ENCODE results near the gene PTDSS2.
A peak's percentile ranks its signal among the peaks of the same experiment; 100 is the strongest.

PTDSS2 gene

GRCh38 chr11:494761-495536, 44.9 kb downstream of the PTDSS2 start:
- peak; percentile 72 for DNase-seq

GRCh38 chr11:495537-495931, 45.5 kb downstream of the PTDSS2 start:
- DNase-seq = peak; percentile 19

- no peak for DNase-seq
Observed at GRCh38 chr11:496834-497564, 46.9 kb downstream of the PTDSS2 start.

- peak; percentile 22 for DNase-seq
Observed at GRCh38 chr11:497565-498296, 47.7 kb downstream of the PTDSS2 start.

GRCh38 chr11:498297-499181, 48.5 kb downstream of the PTDSS2 start:
- DNase-seq = no peak

- no peak for DNase-seq
Observed at GRCh38 chr11:499201-500076, 49.4 kb downstream of the PTDSS2 start.

GRCh38 chr11:501001-501682, 51.1 kb downstream of the PTDSS2 start:
- no peak for DNase-seq

- no peak for DNase-seq
Observed at GRCh38 chr11:501683-502287, 51.7 kb downstream of the PTDSS2 start.

- no peak for DNase-seq
Observed at GRCh38 chr11:502288-503178, 52.5 kb downstream of the PTDSS2 start.

GRCh38 chr11:503179-503981, 53.3 kb downstream of the PTDSS2 start:
- no peak for DNase-seq

GRCh38 chr11:504053-504993, 54.2 kb downstream of the PTDSS2 start:
- DNase-seq = peak; percentile 69

- no peak for DNase-seq
Observed at GRCh38 chr11:504994-505344, 54.9 kb downstream of the PTDSS2 start.

GRCh38 chr11:506238-506994, 56.3 kb downstream of the PTDSS2 start:
- peak; percentile 99 for DNase-seq

- DNase-seq = peak; percentile 99
Observed at GRCh38 chr11:506995-507726, 57.1 kb downstream of the PTDSS2 start, which contains the start of gene RNH1. Gene RNH1, minus strand, starts transcription at chr11:507242. Its CDS starts 5,080 bp downstream, at chr11:502162.

GRCh38 chr11:507727-508515, 57.8 kb downstream of the PTDSS2 start:
- no peak for DNase-seq
